Progenitor cell of endocrine pancreas (in vitro differentiated cells): ENCODE results near the gene XAB2. TPM values are rescaled to one million over a fixed set of nuclear protein-coding genes. Genes with fewer than 3 reads are reported as not detected.
A peak's percentile ranks its signal among the peaks of the same experiment; 100 is the strongest.

Source experiments
- DNase-seq: peaks from one replicate; pipeline ENCODE4 v3.0.0; 2021; ENCODE audit warnings: low spot score; ENCODE audit not compliant: unreplicated experiment
- H3K27ac Mint-ChIP-seq: 2 replicates; pipeline ENCODE4 v1.8.0; 2021; ENCODE audit warnings: mild to moderate bottlenecking, moderate library complexity, mixed read lengths
- H3K27me3 Mint-ChIP-seq: 2 replicates; pipeline ENCODE4 v1.8.0; 2021; ENCODE audit warnings: mixed read lengths
- H3K36me3 Mint-ChIP-seq: 2 replicates; pipeline ENCODE4 v1.8.0; 2022; ENCODE audit warnings: mixed read lengths; ENCODE audit not compliant: insufficient read depth
- H3K4me1 Mint-ChIP-seq: 2 replicates; pipeline ENCODE4 v1.8.0; 2021; ENCODE audit warnings: low read depth, mixed read lengths
- H3K4me3 Mint-ChIP-seq: 2 replicates; pipeline ENCODE4 v1.8.0; 2021; ENCODE audit warnings: low read depth, mild to moderate bottlenecking, moderate library complexity, mixed read lengths
- H3K9me3 Mint-ChIP-seq: 2 replicates; pipeline ENCODE4 v1.8.0; 2021; ENCODE audit warnings: low read depth, mixed read lengths
- CTCF ChIP-seq: fragments of 200-600 bp; sonication (generic); IDR thresholded peaks from one replicate; pipeline ENCODE4 v1.5.0; 2021; ENCODE audit warnings: antibody characterized with exemption, mild to moderate bottlenecking; ENCODE audit not compliant: unreplicated experiment
- total RNA-seq: library from RNA; stranded (reverse); gene quantifications from 2 replicates; pipeline ENCODE4 v1.2.1, GENCODE V29; 2021

The XAB2 gene
- total RNA-seq, 1 donor from 2014 or later: 40.3 TPM

GRCh38 chr19:7618771-7619510 lies 10.4 kb downstream of the XAB2 start:
- Mint-ChIP-seq H3K4me1 (no peaks in the 10 kb centered on the region), H3K27me3 (no peaks in the 10 kb centered on the region), H3K4me3 (no peak overlapping the region), H3K27ac (peak overlapping the region; percentile 83), H3K36me3 (peaks cover 20% of the 10 kb centered on the region), H3K9me3 (no peaks in the 10 kb centered on the region)
- no peak for DNase-seq
- no peak for TF ChIP-seq CTCF

GRCh38 chr19:7618348-7618747 lies 11.0 kb downstream of the XAB2 start:
- TF ChIP-seq CTCF: no peak
- peak overlapping the region; percentile 83 for H3K27ac Mint-ChIP-seq
- DNase-seq: no peak
- no peaks in the 10 kb centered on the region for H3K4me1 Mint-ChIP-seq
- peaks cover 20% of the 10 kb centered on the region for H3K36me3 Mint-ChIP-seq
- H3K9me3 Mint-ChIP-seq: no peaks in the 10 kb centered on the region
- no peak overlapping the region for H3K4me3 Mint-ChIP-seq
- H3K27me3 Mint-ChIP-seq: no peaks in the 10 kb centered on the region

GRCh38 chr19:7617735-7618134 lies 11.6 kb downstream of the XAB2 start:
- Mint-ChIP-seq H3K4me3 (no peak overlapping the region), H3K27ac (peak overlapping the region; percentile 67), H3K4me1 (no peaks in the 10 kb centered on the region), H3K9me3 (no peaks in the 10 kb centered on the region), H3K36me3 (peaks cover 15% of the 10 kb centered on the region), H3K27me3 (no peaks in the 10 kb centered on the region)
- no peak for DNase-seq
- TF ChIP-seq CTCF: no peak

GRCh38 chr19:7617172-7617571 lies 12.2 kb downstream of the XAB2 start:
- Mint-ChIP-seq H3K27ac (no peak overlapping the region), H3K9me3 (no peaks in the 10 kb centered on the region), H3K4me1 (no peaks in the 10 kb centered on the region), H3K36me3 (peaks cover 15% of the 10 kb centered on the region), H3K27me3 (no peaks in the 10 kb centered on the region), H3K4me3 (no peak overlapping the region)
- DNase-seq: no peak
- no peak for TF ChIP-seq CTCF

- no peak for TF ChIP-seq CTCF
- Mint-ChIP-seq H3K36me3 (peaks cover 11% of the 10 kb centered on the region), H3K9me3 (no peaks in the 10 kb centered on the region), H3K27me3 (no peaks in the 10 kb centered on the region), H3K4me1 (no peaks in the 10 kb centered on the region), H3K4me3 (no peak overlapping the region), H3K27ac (no peak overlapping the region)
- DNase-seq: no peak
Measured at GRCh38 chr19:7614859-7615741, 14.2 kb downstream of the XAB2 start.
